ENCODE measurements around the gene ISOC1.

The ISOC1 gene

DNA sequence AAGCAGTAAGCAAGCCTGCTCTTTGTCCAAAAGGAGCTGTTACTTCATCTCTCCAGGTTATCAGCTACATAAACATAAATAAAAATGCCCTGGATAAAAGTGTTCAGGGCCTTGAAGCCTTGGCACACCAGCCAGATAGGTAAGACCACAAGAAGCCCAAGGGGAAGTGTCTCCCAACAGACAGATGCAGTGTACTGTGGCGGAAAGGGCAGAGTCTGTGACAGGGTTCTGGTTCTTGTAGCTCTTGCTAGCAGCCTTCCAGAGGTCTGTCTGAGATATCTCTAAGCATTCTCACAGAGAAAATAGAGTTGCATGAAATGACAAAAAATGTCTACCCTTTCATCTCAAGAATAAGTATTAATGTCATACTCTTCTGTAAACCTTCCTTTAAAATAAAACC is 30.1 kb downstream of the ISOC1 start (continued):
- TF ChIP-seq, protein P1, sequence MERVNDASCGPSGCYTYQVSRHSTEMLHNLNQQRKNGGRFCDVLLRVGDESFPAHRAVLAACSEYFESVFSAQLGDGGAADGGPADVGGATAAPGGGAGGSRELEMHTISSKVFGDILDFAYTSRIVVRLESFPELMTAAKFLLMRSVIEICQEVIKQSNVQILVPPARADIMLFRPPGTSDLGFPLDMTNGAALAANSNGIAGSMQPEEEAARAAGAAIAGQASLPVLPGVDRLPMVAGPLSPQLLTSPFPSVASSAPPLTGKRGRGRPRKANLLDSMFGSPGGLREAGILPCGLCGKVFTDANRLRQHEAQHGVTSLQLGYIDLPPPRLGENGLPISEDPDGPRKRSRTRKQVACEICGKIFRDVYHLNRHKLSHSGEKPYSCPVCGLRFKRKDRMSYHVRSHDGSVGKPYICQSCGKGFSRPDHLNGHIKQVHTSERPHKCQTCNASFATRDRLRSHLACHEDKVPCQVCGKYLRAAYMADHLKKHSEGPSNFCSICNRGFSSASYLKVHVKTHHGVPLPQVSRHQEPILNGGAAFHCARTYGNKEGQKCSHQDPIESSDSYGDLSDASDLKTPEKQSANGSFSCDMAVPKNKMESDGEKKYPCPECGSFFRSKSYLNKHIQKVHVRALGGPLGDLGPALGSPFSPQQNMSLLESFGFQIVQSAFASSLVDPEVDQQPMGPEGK (CRISPR knock-in tag; IDR thresholded peaks at IDR 0.05; ENCODE audit: borderline replicate concordance) = no peak
- TF ChIP-seq PPARA (CRISPR knock-in tag; IDR thresholded peaks at IDR 0.05; ENCODE audit: borderline replicate concordance) (no peak), ZNF8 (CRISPR knock-in tag; IDR thresholded peaks at IDR 0.05) (no peak), TCF4 (CRISPR knock-in tag; IDR thresholded peaks at IDR 0.05; ENCODE audit: borderline replicate concordance) (no peak), ESRRG (CRISPR knock-in tag; IDR thresholded peaks at IDR 0.05) (no peak), ZNF70 (CRISPR knock-in tag; IDR thresholded peaks at IDR 0.05) (no peak), ISL1 (CRISPR knock-in tag; IDR thresholded peaks at IDR 0.05) (no peak), ZC3H10 (CRISPR knock-in tag; IDR thresholded peaks at IDR 0.05) (no peak), BACH2 (CRISPR knock-in tag; IDR thresholded peaks at IDR 0.05; ENCODE audit: borderline replicate concordance) (no peak)
- TF ChIP-seq, protein P2, sequence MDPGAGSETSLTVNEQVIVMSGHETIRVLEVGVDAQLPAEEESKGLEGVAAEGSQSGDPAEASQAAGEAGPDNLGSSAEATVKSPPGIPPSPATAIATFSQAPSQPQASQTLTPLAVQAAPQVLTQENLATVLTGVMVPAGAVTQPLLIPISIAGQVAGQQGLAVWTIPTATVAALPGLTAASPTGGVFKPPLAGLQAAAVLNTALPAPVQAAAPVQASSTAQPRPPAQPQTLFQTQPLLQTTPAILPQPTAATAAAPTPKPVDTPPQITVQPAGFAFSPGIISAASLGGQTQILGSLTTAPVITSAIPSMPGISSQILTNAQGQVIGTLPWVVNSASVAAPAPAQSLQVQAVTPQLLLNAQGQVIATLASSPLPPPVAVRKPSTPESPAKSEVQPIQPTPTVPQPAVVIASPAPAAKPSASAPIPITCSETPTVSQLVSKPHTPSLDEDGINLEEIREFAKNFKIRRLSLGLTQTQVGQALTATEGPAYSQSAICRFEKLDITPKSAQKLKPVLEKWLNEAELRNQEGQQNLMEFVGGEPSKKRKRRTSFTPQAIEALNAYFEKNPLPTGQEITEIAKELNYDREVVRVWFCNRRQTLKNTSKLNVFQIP (CRISPR knock-in tag; IDR thresholded peaks at IDR 0.05; ENCODE audit: borderline replicate concordance, low read depth) = no peak

DNA sequence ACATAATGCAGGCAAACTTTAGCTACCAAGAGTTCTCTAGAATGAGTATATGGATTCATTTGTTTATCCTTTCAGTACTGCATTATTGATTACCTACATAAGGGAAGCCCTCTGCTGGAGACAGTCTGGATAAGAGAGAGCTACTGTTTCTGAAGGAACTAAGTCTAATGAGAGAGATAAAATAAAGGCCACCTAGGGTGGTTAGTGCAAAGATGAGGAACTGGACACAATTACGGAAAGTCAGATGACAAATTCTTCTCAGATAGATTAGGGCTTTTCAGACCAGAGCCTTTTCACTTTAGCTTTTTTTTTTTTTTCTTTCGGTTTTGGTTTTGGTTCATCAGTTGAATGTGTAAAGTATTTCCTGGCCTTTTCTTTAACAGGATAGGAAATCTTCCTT is 31.3 kb downstream of the ISOC1 start:
- ATAC-seq = peak; percentile 20; the same call in 1 of the 3 replicates
- TF ChIP-seq ISL1 (CRISPR knock-in tag; IDR thresholded peaks at IDR 0.05) = no peak
- no peak for TF ChIP-seq ESRRG (CRISPR knock-in tag; IDR thresholded peaks at IDR 0.05)
- TF ChIP-seq BACH2 (CRISPR knock-in tag; IDR thresholded peaks at IDR 0.05; ENCODE audit: borderline replicate concordance) = no peak
- TF ChIP-seq GLIS3 (CRISPR knock-in tag; IDR thresholded peaks at IDR 0.05) = no peak
- TF ChIP-seq ZNF8 (CRISPR knock-in tag; IDR thresholded peaks at IDR 0.05) = no peak
- TF ChIP-seq ZNF565 (CRISPR knock-in tag; conservative IDR thresholded peaks at IDR 0.05; ENCODE audit: low read depth) = no peak
- TF ChIP-seq TCF4 (CRISPR knock-in tag; IDR thresholded peaks at IDR 0.05; ENCODE audit: borderline replicate concordance) = no peak
- TF ChIP-seq, protein P1 (CRISPR knock-in tag; IDR thresholded peaks at IDR 0.05; ENCODE audit: borderline replicate concordance) = no peak
- TF ChIP-seq, protein P3, sequence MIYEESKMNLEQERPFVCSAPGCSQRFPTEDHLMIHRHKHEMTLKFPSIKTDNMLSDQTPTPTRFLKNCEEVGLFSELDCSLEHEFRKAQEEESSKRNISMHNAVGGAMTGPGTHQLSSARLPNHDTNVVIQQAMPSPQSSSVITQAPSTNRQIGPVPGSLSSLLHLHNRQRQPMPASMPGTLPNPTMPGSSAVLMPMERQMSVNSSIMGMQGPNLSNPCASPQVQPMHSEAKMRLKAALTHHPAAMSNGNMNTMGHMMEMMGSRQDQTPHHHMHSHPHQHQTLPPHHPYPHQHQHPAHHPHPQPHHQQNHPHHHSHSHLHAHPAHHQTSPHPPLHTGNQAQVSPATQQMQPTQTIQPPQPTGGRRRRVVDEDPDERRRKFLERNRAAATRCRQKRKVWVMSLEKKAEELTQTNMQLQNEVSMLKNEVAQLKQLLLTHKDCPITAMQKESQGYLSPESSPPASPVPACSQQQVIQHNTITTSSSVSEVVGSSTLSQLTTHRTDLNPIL (CRISPR knock-in tag; IDR thresholded peaks at IDR 0.05; ENCODE audit: low read depth) = no peak
- TF ChIP-seq CSDC2 (CRISPR knock-in tag; IDR thresholded peaks at IDR 0.05) = no peak
- no peak for TF ChIP-seq ZFP30 (CRISPR knock-in tag; IDR thresholded peaks at IDR 0.05)
- no peak for TF ChIP-seq SNAI2 (CRISPR knock-in tag; IDR thresholded peaks at IDR 0.05)
- TF ChIP-seq ZFP3 (CRISPR knock-in tag; IDR thresholded peaks at IDR 0.05) = no peak
- TF ChIP-seq, protein P4, sequence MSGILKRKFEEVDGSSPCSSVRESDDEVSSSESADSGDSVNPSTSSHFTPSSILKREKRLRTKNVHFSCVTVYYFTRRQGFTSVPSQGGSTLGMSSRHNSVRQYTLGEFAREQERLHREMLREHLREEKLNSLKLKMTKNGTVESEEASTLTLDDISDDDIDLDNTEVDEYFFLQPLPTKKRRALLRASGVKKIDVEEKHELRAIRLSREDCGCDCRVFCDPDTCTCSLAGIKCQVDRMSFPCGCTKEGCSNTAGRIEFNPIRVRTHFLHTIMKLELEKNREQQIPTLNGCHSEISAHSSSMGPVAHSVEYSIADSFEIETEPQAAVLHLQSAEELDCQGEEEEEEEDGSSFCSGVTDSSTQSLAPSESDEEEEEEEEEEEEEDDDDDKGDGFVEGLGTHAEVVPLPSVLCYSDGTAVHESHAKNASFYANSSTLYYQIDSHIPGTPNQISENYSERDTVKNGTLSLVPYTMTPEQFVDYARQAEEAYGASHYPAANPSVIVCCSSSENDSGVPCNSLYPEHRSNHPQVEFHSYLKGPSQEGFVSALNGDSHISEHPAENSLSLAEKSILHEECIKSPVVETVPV (CRISPR knock-in tag; IDR thresholded peaks at IDR 0.05) = no peak
- no peak for TF ChIP-seq ZNF70 (CRISPR knock-in tag; IDR thresholded peaks at IDR 0.05)
- TF ChIP-seq RARB (CRISPR knock-in tag; IDR thresholded peaks at IDR 0.05) = no peak

DNA sequence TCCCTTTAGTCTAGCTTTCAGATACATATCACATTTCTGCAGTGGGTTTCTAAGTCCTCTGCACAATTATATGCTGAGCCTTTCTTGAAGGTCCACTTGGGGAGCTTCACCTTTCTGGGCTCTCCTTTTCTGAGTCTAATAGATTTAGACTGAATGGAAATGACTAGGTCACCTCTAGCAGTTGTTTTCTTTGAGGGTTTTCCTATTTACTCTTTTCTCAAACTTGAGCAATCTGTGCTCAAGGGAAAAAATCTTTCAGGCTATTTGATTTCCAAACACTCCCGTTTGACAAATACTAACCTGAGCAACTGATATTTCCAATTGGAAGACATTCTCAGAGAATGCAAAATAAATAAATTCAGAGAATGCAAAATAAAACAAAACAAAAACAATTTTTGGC is 39.0 kb downstream of the ISOC1 start:
- no peak for ATAC-seq
- TF ChIP-seq ZFP3 (CRISPR knock-in tag; IDR thresholded peaks at IDR 0.05) (no peak), TCF4 (CRISPR knock-in tag; IDR thresholded peaks at IDR 0.05; ENCODE audit: borderline replicate concordance) (no peak), RARB (CRISPR knock-in tag; IDR thresholded peaks at IDR 0.05) (no peak), ARNTL (CRISPR knock-in tag; IDR thresholded peaks at IDR 0.05; ENCODE audit: borderline replicate concordance, low read depth) (no peak), ISL1 (CRISPR knock-in tag; IDR thresholded peaks at IDR 0.05) (no peak), CSDC2 (CRISPR knock-in tag; IDR thresholded peaks at IDR 0.05) (no peak), ZC3H10 (CRISPR knock-in tag; IDR thresholded peaks at IDR 0.05) (no peak), BACH2 (CRISPR knock-in tag; IDR thresholded peaks at IDR 0.05; ENCODE audit: borderline replicate concordance) (no peak), PPARA (CRISPR knock-in tag; IDR thresholded peaks at IDR 0.05; ENCODE audit: borderline replicate concordance) (no peak), OSR1 (CRISPR knock-in tag; IDR thresholded peaks at IDR 0.05) (no peak), GLIS3 (CRISPR knock-in tag; IDR thresholded peaks at IDR 0.05) (no peak)
- TF ChIP-seq, protein P5, sequence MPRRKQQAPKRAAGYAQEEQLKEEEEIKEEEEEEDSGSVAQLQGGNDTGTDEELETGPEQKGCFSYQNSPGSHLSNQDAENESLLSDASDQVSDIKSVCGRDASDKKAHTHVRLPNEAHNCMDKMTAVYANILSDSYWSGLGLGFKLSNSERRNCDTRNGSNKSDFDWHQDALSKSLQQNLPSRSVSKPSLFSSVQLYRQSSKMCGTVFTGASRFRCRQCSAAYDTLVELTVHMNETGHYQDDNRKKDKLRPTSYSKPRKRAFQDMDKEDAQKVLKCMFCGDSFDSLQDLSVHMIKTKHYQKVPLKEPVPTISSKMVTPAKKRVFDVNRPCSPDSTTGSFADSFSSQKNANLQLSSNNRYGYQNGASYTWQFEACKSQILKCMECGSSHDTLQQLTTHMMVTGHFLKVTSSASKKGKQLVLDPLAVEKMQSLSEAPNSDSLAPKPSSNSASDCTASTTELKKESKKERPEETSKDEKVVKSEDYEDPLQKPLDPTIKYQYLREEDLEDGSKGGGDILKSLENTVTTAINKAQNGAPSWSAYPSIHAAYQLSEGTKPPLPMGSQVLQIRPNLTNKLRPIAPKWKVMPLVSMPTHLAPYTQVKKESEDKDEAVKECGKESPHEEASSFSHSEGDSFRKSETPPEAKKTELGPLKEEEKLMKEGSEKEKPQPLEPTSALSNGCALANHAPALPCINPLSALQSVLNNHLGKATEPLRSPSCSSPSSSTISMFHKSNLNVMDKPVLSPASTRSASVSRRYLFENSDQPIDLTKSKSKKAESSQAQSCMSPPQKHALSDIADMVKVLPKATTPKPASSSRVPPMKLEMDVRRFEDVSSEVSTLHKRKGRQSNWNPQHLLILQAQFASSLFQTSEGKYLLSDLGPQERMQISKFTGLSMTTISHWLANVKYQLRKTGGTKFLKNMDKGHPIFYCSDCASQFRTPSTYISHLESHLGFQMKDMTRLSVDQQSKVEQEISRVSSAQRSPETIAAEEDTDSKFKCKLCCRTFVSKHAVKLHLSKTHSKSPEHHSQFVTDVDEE (CRISPR knock-in tag; IDR thresholded peaks at IDR 0.05) = no peak
- TF ChIP-seq, protein P3 (CRISPR knock-in tag; IDR thresholded peaks at IDR 0.05; ENCODE audit: low read depth) = no peak
- TF ChIP-seq, protein P2 (CRISPR knock-in tag; IDR thresholded peaks at IDR 0.05; ENCODE audit: borderline replicate concordance, low read depth) = no peak
